Activated CD4-positive, alpha-beta T cell treated with anti-CD3 and anti-CD28 coated beads, Interleukin-2, amount 50 U/mL, for 1 hour (primary cell): ENCODE measurements around the gene HSFX1.
"Not testable (repeated sequence)": the region's sequence is repeated elsewhere in the genome, so short reads cannot be mapped to it uniquely, and the experiment has no call there.

Experiments
- DNase-seq: peaks from one replicate; pipeline ENCODE4 v3.0.0-alpha.2; 2020

Gene HSFX1

GRCh38 chrX:149773768-149774167 lies at the start of gene HSFX1:
Gene HSFX1, plus strand, starts transcription at chrX:149774068. Its CDS starts 614 bp downstream, at chrX:149774682.
- DNase-seq, result not testable (repeated sequence)

GRCh38 chrX:149727308-149727707 lies 46.6 kb upstream of the HSFX1 start:
- not testable (repeated sequence) for DNase-seq

- DNase-seq, result not testable (repeated sequence)
Observed at GRCh38 chrX:149742269-149742668, 31.6 kb upstream of the HSFX1 start.

- not testable (repeated sequence) for DNase-seq
Observed at GRCh38 chrX:149746390-149747007, 27.4 kb upstream of the HSFX1 start.

GRCh38 chrX:149757206-149758067 lies 16.4 kb upstream of the HSFX1 start:
- no peak for DNase-seq

- DNase-seq, result no peak
Observed at GRCh38 chrX:149758068-149758714, 15.7 kb upstream of the HSFX1 start.

GRCh38 chrX:149758715-149759078 lies 15.2 kb upstream of the HSFX1 start:
- DNase-seq, result not testable (repeated sequence)

- DNase-seq, result no peak
Observed at GRCh38 chrX:149759824-149760223, 14.0 kb upstream of the HSFX1 start.

- no peak for DNase-seq
Observed at GRCh38 chrX:149760965-149761364, 12.9 kb upstream of the HSFX1 start.

- not testable (repeated sequence) for DNase-seq
Observed at GRCh38 chrX:149761858-149762674, 11.8 kb upstream of the HSFX1 start.

GRCh38 chrX:149762696-149763614 lies 10.9 kb upstream of the HSFX1 start:
- no peak for DNase-seq

GRCh38 chrX:149770344-149770743 lies 3.5 kb upstream of the HSFX1 start:
- DNase-seq, result not testable (repeated sequence)

- DNase-seq, result not testable (repeated sequence)
Observed at GRCh38 chrX:149773026-149773425, 842 bp upstream of the HSFX1 start.

- not testable (repeated sequence) for DNase-seq
Observed at GRCh38 chrX:149777999-149778398, 4.1 kb downstream of the HSFX1 start.

GRCh38 chrX:149781727-149782126 lies 7.9 kb downstream of the HSFX1 start, which contains the start of gene MAGEA9:
Gene MAGEA9, plus strand, starts transcription at chrX:149781930. Its CDS starts 4,281 bp downstream, at chrX:149786211.
- DNase-seq, result not testable (repeated sequence)

- not testable (repeated sequence) for DNase-seq
Observed at GRCh38 chrX:149795531-149795930, 21.7 kb downstream of the HSFX1 start.

- DNase-seq, result no peak
Observed at GRCh38 chrX:149799095-149799714, 25.3 kb downstream of the HSFX1 start.

GRCh38 chrX:149799938-149800337 lies 26.1 kb downstream of the HSFX1 start:
- no peak for DNase-seq

- no peak for DNase-seq
Observed at GRCh38 chrX:149803458-149804062, 29.7 kb downstream of the HSFX1 start.

GRCh38 chrX:149804102-149804501 lies 30.2 kb downstream of the HSFX1 start:
- no peak for DNase-seq
